GM12878 (cell line): ENCODE results near the gene VAV2. TPM values are rescaled to one million over a fixed set of nuclear protein-coding genes. Genes with fewer than 3 reads are reported as not detected.

ENCODE experiments used
- ATAC-seq: fragments of 200-7000 bp; cut with Tn5 transposase; 3 replicates; pipeline ENCODE4 v1.9.1; 2020; ENCODE audit warnings: mild to moderate bottlenecking, moderate library complexity
- BruUV-seq: library from RNA; stranded (reverse); fragments of 400-500 nt; replicated peaks from 2 replicates; lab custom pipeline; 2021; lab: Mats Ljungman, UMichigan
- CTCF ChIA-PET: fragments of 300-600 bp; sonication (Branson Sonifier 250); formaldehyde crosslinking; extraction: SDS; loops from one replicate; lab custom pipeline; 2021; ENCODE audit warnings: inconsistent platforms; lab: Yijun Ruan, JAX
- POLR2A ChIA-PET: fragments of 350-600 bp; formaldehyde crosslinking; extraction: SDS; loops from one replicate; lab custom pipeline; 2021; ENCODE audit warnings: inconsistent platforms; lab: Charles Lee
- RAD21 ChIA-PET: fragments of 300-600 bp; sonication (Branson Sonifier 250); formaldehyde crosslinking; loops from one replicate; lab custom pipeline; 2023; ENCODE audit warnings: antibody characterized with exemption; ENCODE audit not compliant: unreplicated experiment; lab: Charles Lee
- SMC1A ChIA-PET: fragments of 300-600 bp; sonication (Branson Sonifier 250); formaldehyde crosslinking; loops from one replicate; lab custom pipeline; 2023; ENCODE audit not compliant: unreplicated experiment, uncharacterized antibody; lab: Charles Lee
- DNase-seq: peaks from one replicate; pipeline ENCODE4 v3.0.0-alpha.2; 2011; ENCODE audit warnings: low read depth, low spot score
- FAIRE-seq: peaks from 3 replicates; lab custom pipeline; 2011; peaks lifted over from hg19 to GRCh38; lab: Jason Lieb, UNC
- H2AFZ ChIP-seq: 2 replicates; pipeline ENCODE4 v1.6.0; 2011; ENCODE audit warnings: low read depth, low read length, control low read depth; ENCODE audit not compliant: control insufficient read depth
- H3K27ac ChIP-seq: 2 replicates; pipeline ENCODE4 v1.5.1; 2011; ENCODE audit warnings: control low read depth; ENCODE audit not compliant: control insufficient read depth, insufficient read depth
- H3K27me3 ChIP-seq, 2 experiments: replicated peaks in 1 of 2; 2 replicates each; pipeline versions ENCODE4 v1.6.0 to v1.6.1; 2011; ENCODE audit warnings: low read length in 1 of 2; ENCODE audit not compliant: control insufficient read depth in 2 of 2, insufficient read depth in 2 of 2
- H3K36me3 ChIP-seq, 2 experiments: 2 replicates each; pipeline ENCODE4 v1.5.1; 2011; ENCODE audit warnings: low read length in 1 of 2; ENCODE audit not compliant: control insufficient read depth in 2 of 2, insufficient read depth in 2 of 2
- H3K4me1 ChIP-seq: 2 replicates; pipeline ENCODE4 v1.6.1; 2011; ENCODE audit warnings: mild to moderate bottlenecking, low read length, moderate library complexity, mixed read lengths; ENCODE audit not compliant: control insufficient read depth, insufficient read depth
- H3K4me2 ChIP-seq: 2 replicates; pipeline ENCODE4 v1.6.0; 2011; ENCODE audit warnings: control low read depth; ENCODE audit not compliant: control insufficient read depth, insufficient read depth
- H3K4me3 ChIP-seq: fragments of 200-600 bp; sonication (generic); 2 replicates; pipeline ENCODE4 v1.5.1; 2016
- H3K79me2 ChIP-seq: 2 replicates; pipeline ENCODE4 v1.6.0; 2011; ENCODE audit warnings: low read length; ENCODE audit not compliant: control insufficient read depth, insufficient read depth
- H3K9ac ChIP-seq: 2 replicates; pipeline ENCODE4 v1.8.0; 2011; ENCODE audit warnings: low read length, control low read depth, mixed read lengths; ENCODE audit not compliant: control insufficient read depth, insufficient read depth
- H3K9me3 ChIP-seq: replicated peaks from 3 replicates; pipeline ENCODE4 v1.5.1; 2011; ENCODE audit warnings: mild to moderate bottlenecking, low read length; ENCODE audit not compliant: control insufficient read depth, insufficient read depth
- H4K20me1 ChIP-seq: 2 replicates; pipeline ENCODE4 v1.6.0; 2011; ENCODE audit not compliant: control insufficient read depth, insufficient read depth
- BRCA1 ChIP-seq: IDR thresholded peaks from 2 replicates; pipeline ENCODE4 v1.6.1; 2011; ENCODE audit warnings: low read depth, low read length, improper control_type of control experiment
- CHD1 ChIP-seq: IDR thresholded peaks from 2 replicates; pipeline ENCODE4 v1.6.1; 2012; ENCODE audit warnings: low read depth, low read length, improper control_type of control experiment
- CHD2 ChIP-seq: IDR thresholded peaks from 2 replicates; pipeline ENCODE4 v1.6.1; 2011; ENCODE audit warnings: low read depth, low read length, improper control_type of control experiment, borderline replicate concordance
- CREM ChIP-seq: IDR thresholded peaks from 2 replicates; pipeline ENCODE4 v1.6.1; 2014; ENCODE audit warnings: antibody characterized with exemption, low read depth
- DPF2 ChIP-seq: fragments of 450-650 bp; IDR thresholded peaks from 2 replicates; pipeline ENCODE4 v1.6.1; 2017; ENCODE audit warnings: mild to moderate bottlenecking
- EZH2 ChIP-seq: IDR thresholded peaks from 2 replicates; pipeline ENCODE4 v1.6.1; 2012; ENCODE audit warnings: low read depth, mild to moderate bottlenecking, control low read depth, inconsistent platforms, low read length, borderline replicate concordance; ENCODE audit not compliant: control insufficient read depth
- FOS ChIP-seq: IDR thresholded peaks from 3 replicates; pipeline ENCODE4 v1.6.1; 2011; ENCODE audit warnings: borderline replicate concordance; ENCODE audit not compliant: insufficient read length; ENCODE audit errors: extremely low read depth
- MYB ChIP-seq: fragments of 150-350 bp; IDR thresholded peaks from 2 replicates; pipeline ENCODE4 v1.6.1; 2014; ENCODE audit warnings: mild to moderate bottlenecking, low read depth, low read length, borderline replicate concordance
- POU2F2 ChIP-seq: IDR thresholded peaks from 3 replicates; pipeline ENCODE4 v1.6.1; 2011; ENCODE audit warnings: low read depth, mild to moderate bottlenecking, low read length, borderline replicate concordance
- RB1 ChIP-seq: fragments of 450-650 bp; formaldehyde crosslinking; IDR thresholded peaks from 2 replicates; pipeline ENCODE4 v1.6.1; 2017; ENCODE audit warnings: mild to moderate bottlenecking, borderline replicate concordance
- RELA ChIP-seq: fragments of 450-650 bp; IDR thresholded peaks from 2 replicates; pipeline ENCODE4 v1.8.0; 2014; ENCODE audit warnings: borderline replicate concordance; ENCODE audit not compliant: partially characterized antibody
- SREBF1 ChIP-seq: IDR thresholded peaks from 2 replicates; pipeline ENCODE4 v1.6.1; 2012; ENCODE audit warnings: mild to moderate bottlenecking, low read length
- TCF3 ChIP-seq: IDR thresholded peaks from 2 replicates; pipeline ENCODE4 v1.6.1; 2012; ENCODE audit warnings: low read depth, mild to moderate bottlenecking, low read length, borderline replicate concordance; ENCODE audit not compliant: insufficient read depth
- WRNIP1 ChIP-seq: IDR thresholded peaks from 2 replicates; pipeline ENCODE4 v1.6.1; 2011; ENCODE audit warnings: low read depth, low read length, improper control_type of control experiment, borderline replicate concordance
- ZBED1 ChIP-seq: IDR thresholded peaks from 2 replicates; pipeline ENCODE4 v1.6.1; 2016; ENCODE audit warnings: borderline replicate concordance
- WGBS: methylation state at CpG from one replicate; pipeline ENCODE4 v1.1.6; 2016; ENCODE audit warnings: low lambda C conversion rate; ENCODE audit not compliant: insufficient replicate concordance, insufficient coverage; ENCODE audit errors: missing lambda C conversion rate; 5-methylcytosine and 5-hydroxymethylcytosine counted together
- in situ Hi-C: fragments of 300-500 bp; cut with MboI; formaldehyde crosslinking; loops from 9 replicates; pipeline ENCODE4 v1.14.3; 2018; ENCODE audit warnings: mixed read lengths
- intact Hi-C: fragments of 100-400 bp; cut with micrococcal nuclease; formaldehyde crosslinking; loops from one replicate; pipeline ENCODE4 v1.14.2; 2022; ENCODE audit not compliant: unreplicated experiment
- polyA plus RNA-seq, 11 experiments: library from polyadenylated mRNA; depleted of rRNA in 4 of 11; unstranded in 6 of 11; stranded (reverse) in 5 of 11; fragments of >200 nt; fragmentation: Nextera tagmentation in 4 of 11; fragmentation: Illumina TruSeq in 1 of 11; extraction: Ambion mirVana in 4 of 11; extraction: Trizol in 1 of 11; gene quantifications; 1 replicate in 1 of 11; 2 replicates in 10 of 11; pipeline versions ENCODE4 v1.2.1 to v1.2.3, GENCODE V29; 2011 to 2016; ENCODE audit warnings: inconsistent platforms in 2 of 11, missing spikeins in 2 of 11, low read depth in 1 of 11
- total RNA-seq, 4 experiments: library from RNA; depleted of rRNA in 3 of 4; stranded (reverse); fragments of >200 nt in 3 of 4; fragmentation: Illumina TruSeq in 1 of 4; extraction: Trizol in 1 of 4; gene quantifications; 2 replicates each; pipeline versions ENCODE4 v1.2.1 to v1.2.3, GENCODE V29; 2013 to 2021
- TF ChIP-seq, protein P1 (sequence below): fragments of 450-650 bp; IDR thresholded peaks from 2 replicates; pipeline ENCODE4 v1.6.1; 2018; ENCODE audit warnings: mild to moderate bottlenecking, low read depth, moderate library complexity; ENCODE audit not compliant: partially characterized antibody
- TF ChIP-seq, protein P2 (sequence below): fragments of 450-650 bp; IDR thresholded peaks from 2 replicates; pipeline ENCODE4 v1.6.1; 2016; ENCODE audit warnings: mild to moderate bottlenecking, moderate library complexity, borderline replicate concordance

The VAV2 gene
- total and polyA plus RNA-seq, 10 of the 15 experiments (the other 5 are each of a cell fraction or from before 2014, with no cell fraction given): 0.13 to 43.9 (median 16.9) TPM

DNA sequence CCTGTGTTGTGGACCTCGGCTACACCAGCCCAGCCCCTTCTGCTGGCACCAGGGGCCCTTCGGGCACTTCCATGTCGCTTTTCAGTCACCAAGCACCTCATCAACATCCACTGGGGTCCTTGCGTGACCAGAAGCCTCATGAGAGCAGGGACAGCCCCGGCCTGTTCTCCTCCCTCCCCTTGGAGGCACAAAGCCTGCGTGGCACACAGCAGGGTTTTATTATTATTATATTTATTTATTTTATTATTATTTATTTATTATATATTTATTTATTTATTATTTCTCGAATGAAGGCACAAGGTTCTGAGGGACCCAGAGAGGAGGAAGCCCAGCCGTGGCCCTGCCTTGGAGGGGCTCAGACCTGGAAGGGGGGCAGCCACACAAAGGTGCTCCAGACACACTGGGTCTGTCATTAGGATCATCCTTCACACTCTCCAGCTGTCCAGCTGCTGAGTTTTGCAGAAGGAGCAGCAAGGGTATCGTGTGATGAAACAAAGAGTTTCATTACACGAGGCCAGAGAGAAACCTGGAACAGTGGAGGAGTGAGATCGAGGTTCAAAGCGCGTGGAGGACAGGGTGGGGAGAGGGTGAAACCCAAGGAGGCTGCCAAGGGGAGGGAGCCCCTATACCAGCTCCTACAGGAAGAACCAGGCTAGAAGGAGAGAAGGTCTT lies 5.2 kb downstream of the VAV2 start (continued):
- TF ChIP-seq, protein P1, sequence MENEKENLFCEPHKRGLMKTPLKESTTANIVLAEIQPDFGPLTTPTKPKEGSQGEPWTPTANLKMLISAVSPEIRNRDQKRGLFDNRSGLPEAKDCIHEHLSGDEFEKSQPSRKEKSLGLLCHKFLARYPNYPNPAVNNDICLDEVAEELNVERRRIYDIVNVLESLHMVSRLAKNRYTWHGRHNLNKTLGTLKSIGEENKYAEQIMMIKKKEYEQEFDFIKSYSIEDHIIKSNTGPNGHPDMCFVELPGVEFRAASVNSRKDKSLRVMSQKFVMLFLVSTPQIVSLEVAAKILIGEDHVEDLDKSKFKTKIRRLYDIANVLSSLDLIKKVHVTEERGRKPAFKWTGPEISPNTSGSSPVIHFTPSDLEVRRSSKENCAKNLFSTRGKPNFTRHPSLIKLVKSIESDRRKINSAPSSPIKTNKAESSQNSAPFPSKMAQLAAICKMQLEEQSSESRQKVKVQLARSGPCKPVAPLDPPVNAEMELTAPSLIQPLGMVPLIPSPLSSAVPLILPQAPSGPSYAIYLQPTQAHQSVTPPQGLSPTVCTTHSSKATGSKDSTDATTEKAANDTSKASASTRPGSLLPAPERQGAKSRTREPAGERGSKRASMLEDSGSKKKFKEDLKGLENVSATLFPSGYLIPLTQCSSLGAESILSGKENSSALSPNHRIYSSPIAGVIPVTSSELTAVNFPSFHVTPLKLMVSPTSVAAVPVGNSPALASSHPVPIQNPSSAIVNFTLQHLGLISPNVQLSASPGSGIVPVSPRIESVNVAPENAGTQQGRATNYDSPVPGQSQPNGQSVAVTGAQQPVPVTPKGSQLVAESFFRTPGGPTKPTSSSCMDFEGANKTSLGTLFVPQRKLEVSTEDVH: no peak
- TF ChIP-seq MYB (no peak), WRNIP1 (no peak), TCF3 (no peak), FOS (no peak), RELA (no peak), RB1 (no peak), SREBF1 (no peak), DPF2 (no peak), CHD1 (no peak)

DNA sequence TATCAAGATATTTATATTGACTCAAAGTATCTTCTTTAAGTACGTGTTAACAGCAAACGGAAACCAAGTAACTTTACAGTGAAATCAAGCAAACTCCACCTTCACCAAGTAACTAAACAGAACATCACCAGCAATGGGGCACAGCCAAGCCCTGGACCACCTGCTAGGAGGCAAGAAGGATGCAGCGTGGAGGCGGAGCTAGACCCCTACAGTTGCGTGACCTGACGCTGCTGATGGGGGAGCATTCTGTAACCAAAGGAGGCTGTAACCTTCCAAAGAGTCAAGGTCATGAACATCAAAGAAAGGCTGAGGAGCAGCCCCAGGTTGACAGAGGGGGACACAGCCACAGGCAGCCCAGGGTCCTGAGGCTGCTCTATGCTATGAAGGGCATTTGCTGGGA lies 6.1 kb downstream of the VAV2 start:
- 62% methylated on average over 6 of the region's 6 CpGs for WGBS
- H3K36me3 ChIP-seq: no peaks in the 10 kb centered on the region; a peak in 3 of 4 replicates
- peaks cover 86% of the 10 kb centered on the region for H3K79me2 ChIP-seq
- H3K27me3 ChIP-seq: no peaks in the 10 kb centered on the region
- intact Hi-C loops: no loop called here
- POLR2A ChIA-PET: no interaction called here
- RAD21 ChIA-PET: no interaction called here
- H3K9me3 ChIP-seq: no peaks in the 10 kb centered on the region
- peaks cover 6% of the 10 kb centered on the region for H3K4me1 ChIP-seq
- FAIRE-seq: no peak
- no peak for DNase-seq
- no peak overlapping the region for H2AFZ ChIP-seq
- no peak overlapping the region for H3K27ac ChIP-seq
- no peak overlapping the region for H3K4me3 ChIP-seq
- in situ Hi-C loops: no loop called here
- peaks cover 6% of the 10 kb centered on the region; the same call in 1 of the 2 replicates for H4K20me1 ChIP-seq
- BruUV-seq: no TSS peak
- no peak for ATAC-seq
- H3K9ac ChIP-seq: no peak overlapping the region
- CTCF ChIA-PET: no interaction called here
- SMC1A ChIA-PET: no interaction called here
- no peak overlapping the region; the same call in 1 of the 2 replicates for H3K4me2 ChIP-seq
- no peak for TF ChIP-seq EZH2
- TF ChIP-seq TCF3: no peak
- TF ChIP-seq, protein P2, sequence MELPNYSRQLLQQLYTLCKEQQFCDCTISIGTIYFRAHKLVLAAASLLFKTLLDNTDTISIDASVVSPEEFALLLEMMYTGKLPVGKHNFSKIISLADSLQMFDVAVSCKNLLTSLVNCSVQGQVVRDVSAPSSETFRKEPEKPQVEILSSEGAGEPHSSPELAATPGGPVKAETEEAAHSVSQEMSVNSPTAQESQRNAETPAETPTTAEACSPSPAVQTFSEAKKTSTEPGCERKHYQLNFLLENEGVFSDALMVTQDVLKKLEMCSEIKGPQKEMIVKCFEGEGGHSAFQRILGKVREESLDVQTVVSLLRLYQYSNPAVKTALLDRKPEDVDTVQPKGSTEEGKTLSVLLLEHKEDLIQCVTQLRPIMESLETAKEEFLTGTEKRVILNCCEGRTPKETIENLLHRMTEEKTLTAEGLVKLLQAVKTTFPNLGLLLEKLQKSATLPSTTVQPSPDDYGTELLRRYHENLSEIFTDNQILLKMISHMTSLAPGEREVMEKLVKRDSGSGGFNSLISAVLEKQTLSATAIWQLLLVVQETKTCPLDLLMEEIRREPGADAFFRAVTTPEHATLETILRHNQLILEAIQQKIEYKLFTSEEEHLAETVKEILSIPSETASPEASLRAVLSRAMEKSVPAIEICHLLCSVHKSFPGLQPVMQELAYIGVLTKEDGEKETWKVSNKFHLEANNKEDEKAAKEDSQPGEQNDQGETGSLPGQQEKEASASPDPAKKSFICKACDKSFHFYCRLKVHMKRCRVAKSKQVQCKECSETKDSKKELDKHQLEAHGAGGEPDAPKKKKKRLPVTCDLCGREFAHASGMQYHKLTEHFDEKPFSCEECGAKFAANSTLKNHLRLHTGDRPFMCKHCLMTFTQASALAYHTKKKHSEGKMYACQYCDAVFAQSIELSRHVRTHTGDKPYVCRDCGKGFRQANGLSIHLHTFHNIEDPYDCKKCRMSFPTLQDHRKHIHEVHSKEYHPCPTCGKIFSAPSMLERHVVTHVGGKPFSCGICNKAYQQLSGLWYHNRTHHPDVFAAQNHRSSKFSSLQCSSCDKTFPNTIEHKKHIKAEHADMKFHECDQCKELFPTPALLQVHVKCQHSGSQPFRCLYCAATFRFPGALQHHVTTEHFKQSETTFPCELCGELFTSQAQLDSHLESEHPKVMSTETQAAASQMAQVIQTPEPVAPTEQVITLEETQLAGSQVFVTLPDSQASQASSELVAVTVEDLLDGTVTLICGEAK: no peak
- no peak for TF ChIP-seq CREM
- no peak for TF ChIP-seq CHD2
- TF ChIP-seq ZBED1: no peak
- TF ChIP-seq POU2F2: no peak
- no peak for TF ChIP-seq BRCA1
